Fibroblast of the aortic adventitia (primary cell): ENCODE results near the gene OR2T12. TPM values are rescaled to one million over a fixed set of nuclear protein-coding genes. Genes with fewer than 3 reads are reported as not detected.
"Not testable (repeated sequence)": the region's sequence is repeated elsewhere in the genome, so short reads cannot be mapped to it uniquely, and the experiment has no call there.

Source experiments
- DNase-seq: peaks from one replicate; pipeline ENCODE4 v3.0.0-alpha.2; 2010; ENCODE audit warnings: low read depth
- H3K4me3 ChIP-seq: 2 replicates; pipeline ENCODE4 v1.5.1; 2011; ENCODE audit warnings: low read depth, mild to moderate bottlenecking, control low read depth, low read length, moderate library complexity
- total RNA-seq: library from RNA; depleted of rRNA; stranded (reverse); fragments of >200 nt; gene quantifications from 2 replicates; pipeline ENCODE4 v1.2.3, GENCODE V29; 2012; ENCODE audit warnings: low replicate concordance
- TF ChIP-seq, protein P1 (sequence below): IDR thresholded peaks from 2 replicates; pipeline ENCODE4 v1.5.1; 2011; ENCODE audit warnings: mild to moderate bottlenecking, low read length, control low read depth, inconsistent platforms; ENCODE audit not compliant: insufficient read depth

Gene OR2T12
- total RNA-seq, 1 donor: not detected

DNA sequence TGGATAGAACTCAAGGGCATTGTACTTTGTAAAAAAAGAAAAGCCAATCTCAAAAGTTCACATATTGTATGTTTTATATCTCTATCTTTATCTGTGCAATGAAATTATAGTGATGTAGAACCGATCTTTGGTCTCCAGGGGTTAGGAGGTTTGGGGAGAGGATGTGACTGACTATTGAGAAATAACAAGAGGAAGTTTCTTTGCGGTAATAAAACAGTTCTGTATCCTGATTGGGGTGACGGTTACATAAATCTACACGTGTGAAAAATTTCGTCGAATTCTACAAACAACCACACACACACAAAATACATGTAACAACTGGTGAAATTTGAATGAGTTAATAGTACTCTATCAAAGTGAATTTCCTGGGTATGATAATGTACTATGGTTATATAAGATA lies 14.8 kb downstream of the OR2T12 start:
- TF ChIP-seq, protein P1, sequence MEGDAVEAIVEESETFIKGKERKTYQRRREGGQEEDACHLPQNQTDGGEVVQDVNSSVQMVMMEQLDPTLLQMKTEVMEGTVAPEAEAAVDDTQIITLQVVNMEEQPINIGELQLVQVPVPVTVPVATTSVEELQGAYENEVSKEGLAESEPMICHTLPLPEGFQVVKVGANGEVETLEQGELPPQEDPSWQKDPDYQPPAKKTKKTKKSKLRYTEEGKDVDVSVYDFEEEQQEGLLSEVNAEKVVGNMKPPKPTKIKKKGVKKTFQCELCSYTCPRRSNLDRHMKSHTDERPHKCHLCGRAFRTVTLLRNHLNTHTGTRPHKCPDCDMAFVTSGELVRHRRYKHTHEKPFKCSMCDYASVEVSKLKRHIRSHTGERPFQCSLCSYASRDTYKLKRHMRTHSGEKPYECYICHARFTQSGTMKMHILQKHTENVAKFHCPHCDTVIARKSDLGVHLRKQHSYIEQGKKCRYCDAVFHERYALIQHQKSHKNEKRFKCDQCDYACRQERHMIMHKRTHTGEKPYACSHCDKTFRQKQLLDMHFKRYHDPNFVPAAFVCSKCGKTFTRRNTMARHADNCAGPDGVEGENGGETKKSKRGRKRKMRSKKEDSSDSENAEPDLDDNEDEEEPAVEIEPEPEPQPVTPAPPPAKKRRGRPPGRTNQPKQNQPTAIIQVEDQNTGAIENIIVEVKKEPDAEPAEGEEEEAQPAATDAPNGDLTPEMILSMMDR: no peak
- DNase-seq: no peak
- no peak overlapping the region for H3K4me3 ChIP-seq

DNA sequence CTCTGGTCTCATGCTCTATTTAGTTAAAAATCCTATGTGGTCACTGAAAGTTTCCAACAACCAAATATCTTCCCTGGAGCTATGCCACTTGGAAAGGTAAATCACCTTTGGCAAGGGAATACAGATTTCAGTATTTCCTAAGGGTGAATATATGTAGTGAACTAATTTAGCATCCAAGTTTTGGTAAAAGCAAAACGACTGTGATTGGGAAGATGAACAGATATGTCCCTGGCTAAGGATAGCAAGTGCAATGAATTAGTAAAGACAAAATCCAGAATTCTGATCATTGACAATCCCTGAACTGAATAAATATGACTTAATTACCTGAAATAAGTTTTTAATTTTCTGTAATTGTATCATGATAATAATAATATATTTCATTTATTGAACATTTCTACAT lies 25.3 kb downstream of the OR2T12 start, which contains the start of gene OR2T33:
OR2T33 (minus strand) TSS at position 101 of the 400 bp plus-strand sequence. CDS start 4,162 bp downstream, outside the sequence.
- TF ChIP-seq, protein P1: no peak
- no peak within 1 kb of the TSS for H3K4me3 ChIP-seq
- no peak for DNase-seq

DNA sequence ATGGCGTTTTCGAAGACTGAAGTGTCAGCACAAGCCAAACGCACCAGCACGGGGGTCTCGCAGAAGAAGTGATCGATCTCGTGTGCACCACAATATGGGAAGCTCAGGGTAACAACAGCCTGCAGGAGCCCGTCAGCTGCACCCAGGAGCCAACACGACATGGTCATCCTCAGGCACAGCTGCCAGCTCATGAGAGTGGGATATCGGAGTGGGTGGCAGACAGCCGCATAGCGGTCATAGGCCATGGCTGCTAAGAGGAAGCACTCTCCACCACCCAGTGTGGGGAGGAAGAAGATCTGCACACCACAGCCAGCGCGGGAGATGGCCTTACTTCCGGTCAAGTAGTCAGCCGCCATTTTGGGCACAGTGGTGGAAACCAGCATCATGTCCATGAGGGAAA lies 30.0 kb downstream of the OR2T12 start:
- DNase-seq, H3K4me3 ChIP-seq: not testable (repeated sequence)

DNA sequence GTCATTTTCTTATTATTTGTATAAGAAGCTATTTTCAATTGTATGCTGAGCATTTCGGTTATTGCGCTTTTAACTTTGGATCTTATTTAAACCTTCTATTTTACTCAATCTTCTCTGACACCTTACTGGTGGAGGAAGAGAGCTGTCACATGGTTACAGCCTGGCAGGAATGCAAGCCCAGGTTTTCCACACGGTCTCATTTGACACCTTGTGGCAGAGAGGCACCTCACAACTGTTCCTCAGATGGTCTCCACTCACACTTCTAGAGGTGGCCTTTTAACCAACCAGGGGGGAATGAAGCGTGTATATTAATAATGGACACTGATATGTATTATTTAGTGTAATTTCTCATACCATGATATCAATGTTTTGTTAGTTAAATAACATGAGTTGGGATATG lies 35.0 kb downstream of the OR2T12 start:
- TF ChIP-seq, protein P1: no peak
- no peak overlapping the region for H3K4me3 ChIP-seq
- no peak for DNase-seq

DNA sequence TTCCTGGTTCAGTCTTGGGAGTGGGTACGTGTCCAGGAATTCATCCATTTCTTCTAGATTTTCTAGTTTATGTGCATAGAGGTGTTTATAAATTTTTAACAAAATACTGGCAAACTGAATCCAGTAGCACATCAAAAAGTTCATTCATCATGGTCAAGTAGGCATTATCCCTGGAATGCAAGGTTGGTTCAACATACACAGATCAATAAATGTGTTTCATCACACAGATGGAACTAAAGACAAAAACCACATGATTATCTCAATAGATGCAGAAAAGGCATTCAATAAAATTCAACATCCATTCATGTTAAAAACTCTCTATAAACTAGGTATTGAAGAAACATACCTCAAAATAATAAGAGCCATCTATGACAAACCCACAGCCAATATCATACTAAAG lies 43.9 kb downstream of the OR2T12 start:
- H3K4me3 ChIP-seq, DNase-seq: not testable (repeated sequence)

DNA sequence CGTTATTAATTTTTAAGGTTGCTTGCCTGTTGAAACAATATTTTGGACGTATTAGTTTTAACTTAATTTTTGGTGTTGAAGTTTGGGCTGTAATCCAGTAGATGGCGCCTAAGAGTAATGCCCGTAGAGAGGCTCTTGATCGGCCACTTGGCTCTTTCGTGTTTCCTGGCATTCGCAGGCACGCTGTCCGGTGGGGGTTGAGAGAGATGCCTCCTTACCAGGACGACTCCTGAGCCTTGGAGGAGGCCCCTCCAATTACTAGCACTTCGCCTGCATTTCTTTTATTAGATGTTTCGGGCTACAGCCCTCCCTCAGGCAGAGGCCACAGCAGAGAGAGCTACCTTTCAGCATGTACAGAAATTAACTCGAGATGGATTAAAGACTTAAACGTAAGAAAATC lies 60.0 kb downstream of the OR2T12 start:
- peak; percentile 14 for DNase-seq

More for the DNA sequence above, 60.0 kb downstream of the OR2T12 start:
- TF ChIP-seq, protein P1: peak; percentile 57
- H3K4me3 ChIP-seq: no peak overlapping the region

Other genes starting within 250 kb of the OR2T12 start
- not detected in 2 replicates for gene OR2L13, start 208.2 kb downstream of the OR2T12 start, total RNA-seq
- gene OR2M5, start 158.3 kb downstream of the OR2T12 start, total RNA-seq: not detected in 2 replicates
- gene OR2M2, start 128.6 kb downstream of the OR2T12 start, total RNA-seq: not detected in 2 replicates
- under 0.01 TPM in 1 of 2 replicates, not detected in the other for gene OR2M3, start 106.2 kb downstream of the OR2T12 start, total RNA-seq
- not detected in 2 replicates for gene OR2M4, start 72.0 kb downstream of the OR2T12 start, total RNA-seq
- gene OR2T33, start 25.4 kb downstream of the OR2T12 start, total RNA-seq: not detected in 2 replicates
- not detected in 2 replicates for gene OR2M7, start 21.1 kb upstream of the OR2T12 start, total RNA-seq
- not detected in 2 replicates for gene OR14C36, start 45.4 kb upstream of the OR2T12 start, total RNA-seq
- not detected in 2 replicates for gene OR2T4, start 58.2 kb upstream of the OR2T12 start, total RNA-seq
- not detected in 2 replicates for gene OR2T6, start 72.3 kb upstream of the OR2T12 start, total RNA-seq
- not detected in 2 replicates for gene OR2T1, start 99.6 kb upstream of the OR2T12 start, total RNA-seq
- gene OR2T2, start 142.2 kb upstream of the OR2T12 start, total RNA-seq: not detected in 2 replicates
- not detected in 2 replicates for gene OR2T3, start 169.9 kb upstream of the OR2T12 start, total RNA-seq
- not detected in 2 replicates for gene OR2T5, start 185.2 kb upstream of the OR2T12 start, total RNA-seq
- not detected in 2 replicates for gene OR2G6, start 204.6 kb upstream of the OR2T12 start, total RNA-seq